ENCODE data around the gene MMP13. TPM values are rescaled to one million over a fixed set of nuclear protein-coding genes. Genes with fewer than 3 reads are reported as not detected.
"Not testable (repeated sequence)": the region's sequence is repeated elsewhere in the genome, so short reads cannot be mapped to it uniquely, and the experiment has no call there.

MMP13 gene
- total RNA-seq = not detected

DNA sequence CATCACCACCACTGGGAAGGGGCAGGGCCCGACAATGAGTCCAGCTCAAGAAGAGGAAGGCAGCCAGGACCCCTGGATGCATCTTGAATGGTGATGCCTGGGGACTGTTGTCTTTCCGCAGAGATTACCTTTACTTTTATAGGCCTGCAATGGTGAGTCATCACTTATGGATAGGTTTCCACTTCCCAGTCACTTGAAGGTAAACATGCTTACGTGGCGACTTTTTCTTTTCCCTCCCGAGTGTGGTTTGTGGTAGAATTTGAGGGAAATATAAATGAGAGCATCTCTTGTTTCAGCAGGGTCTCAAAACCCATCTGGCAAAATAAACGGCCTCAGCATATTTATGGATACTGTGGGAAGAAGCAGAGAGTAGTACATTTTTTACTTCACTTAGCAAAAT is at the start of gene MMP13:
TSS of gene MMP13 (minus strand) at position 109 of the 400 bp plus-strand sequence. CDS start at position 82, 27 bp downstream.
- no peak for DNase-seq (ENCODE audit: low read depth in 2 of 3, low spot score in 2 of 3)

DNA sequence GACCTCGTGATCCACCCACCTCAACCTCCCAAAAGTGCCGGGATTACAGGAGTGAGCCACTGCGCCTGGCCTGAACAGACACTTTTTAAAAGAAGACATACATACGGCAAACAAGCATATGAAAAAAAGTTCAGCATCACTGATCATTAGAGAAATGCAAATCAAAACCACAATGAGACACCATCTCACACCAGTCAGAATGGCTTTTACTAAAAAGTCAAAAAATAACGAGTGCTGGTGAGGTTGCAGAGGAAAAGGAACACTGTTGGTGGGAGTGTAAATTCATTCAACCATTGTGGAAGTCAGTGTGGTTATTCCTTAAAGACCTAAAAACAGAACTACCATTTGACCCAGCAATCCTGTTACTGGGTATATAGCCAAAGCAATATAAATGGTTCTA is 48.7 kb upstream of the MMP13 start:
- not testable (repeated sequence) for DNase-seq (ENCODE audit: low read depth in 2 of 3, low spot score in 2 of 3)

DNA sequence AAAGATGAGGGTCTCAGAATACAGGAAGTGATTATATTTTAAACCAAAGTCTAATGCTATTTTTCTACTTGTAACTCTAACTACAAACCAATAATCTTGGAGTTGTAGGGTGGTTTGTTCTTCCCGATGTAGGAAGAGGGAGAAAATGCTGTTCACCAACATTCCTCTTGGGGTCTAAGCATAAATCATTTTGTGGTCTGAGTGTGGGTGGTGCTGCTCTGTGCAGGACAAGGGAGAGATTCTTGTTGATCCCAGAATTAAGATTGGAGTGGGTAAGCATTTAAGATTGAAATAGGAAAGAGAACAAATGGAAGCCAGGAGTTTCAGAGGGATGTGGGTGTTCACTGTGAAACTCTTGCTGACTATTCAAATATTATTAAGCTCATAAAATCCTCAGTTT is 38.6 kb upstream of the MMP13 start:
- no peak for DNase-seq (ENCODE audit: low read depth in 2 of 3, low spot score in 2 of 3)

DNA sequence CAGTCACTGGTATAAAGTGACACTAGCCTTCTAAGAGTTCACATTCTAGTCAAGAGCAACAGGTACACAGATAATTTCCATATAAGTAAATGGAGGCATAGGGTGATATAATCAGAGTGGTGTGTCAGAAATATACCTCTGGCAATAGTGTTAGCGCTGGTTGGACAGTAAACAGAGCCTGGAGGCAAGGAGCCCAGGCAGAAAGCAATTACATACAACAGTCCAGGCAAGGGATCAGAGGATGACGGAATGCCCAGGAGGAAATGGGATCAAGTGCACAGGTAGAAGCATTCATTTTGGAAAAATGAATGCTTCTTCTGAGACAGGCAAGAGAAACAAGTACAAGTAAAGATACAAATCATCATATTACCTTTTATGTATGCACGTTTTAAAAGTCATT is 36.2 kb upstream of the MMP13 start:
- DNase-seq (ENCODE audit: low read depth in 2 of 3, low spot score in 2 of 3) = no peak

DNA sequence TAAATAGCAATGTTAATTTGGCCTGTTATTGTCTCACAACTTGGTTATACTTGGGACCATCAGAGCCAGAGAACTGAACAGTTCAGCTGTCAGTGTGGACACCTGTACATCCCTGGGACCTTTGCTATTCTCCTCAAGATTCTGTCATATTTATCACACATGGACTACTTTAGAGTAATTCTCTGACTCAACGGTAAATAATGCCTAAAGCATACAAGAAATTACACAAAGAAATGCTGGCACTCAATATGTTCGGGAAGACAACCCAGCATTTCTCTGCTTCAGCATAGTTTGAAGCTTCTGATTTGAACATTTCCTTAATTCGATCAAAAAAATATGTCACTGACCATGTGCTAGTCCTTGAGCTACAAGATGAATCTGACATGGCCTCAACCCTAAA is 34.6 kb upstream of the MMP13 start:
- no peak for DNase-seq (ENCODE audit: low read depth in 2 of 3, low spot score in 2 of 3)

DNA sequence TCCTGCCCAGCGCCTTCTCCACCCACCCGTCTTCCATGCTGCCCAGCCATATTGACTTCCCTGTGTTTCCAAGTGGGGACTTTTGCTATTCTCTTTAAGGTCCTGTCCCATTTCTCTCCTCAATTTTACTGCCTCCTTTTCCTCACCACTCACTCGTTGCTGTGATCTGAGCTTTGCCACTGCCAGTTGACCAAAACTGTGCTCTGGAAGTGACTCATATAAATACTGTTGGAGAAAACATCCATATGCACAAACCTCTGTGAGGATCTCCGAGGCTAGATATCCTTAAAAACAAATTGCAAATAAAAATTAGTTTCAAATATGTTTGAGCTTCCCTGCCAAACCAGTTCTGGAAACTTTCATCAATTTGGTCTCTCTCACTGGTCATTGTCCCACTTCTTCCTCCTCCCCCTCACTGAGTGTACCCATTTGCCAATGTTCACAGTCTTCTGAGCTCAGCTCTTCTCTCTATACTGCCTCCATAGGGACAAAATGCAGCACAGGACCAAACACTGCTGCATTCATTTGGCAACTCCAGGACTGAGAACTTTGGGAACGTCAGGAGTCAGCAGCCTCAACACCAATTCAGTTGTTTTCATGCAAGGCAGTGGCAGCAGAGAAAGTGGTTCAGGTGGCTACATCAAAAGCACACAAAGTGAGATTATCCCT is 34.0 kb upstream of the MMP13 start:
- no peak for DNase-seq (ENCODE audit: low read depth in 2 of 3, low spot score in 2 of 3)

DNA sequence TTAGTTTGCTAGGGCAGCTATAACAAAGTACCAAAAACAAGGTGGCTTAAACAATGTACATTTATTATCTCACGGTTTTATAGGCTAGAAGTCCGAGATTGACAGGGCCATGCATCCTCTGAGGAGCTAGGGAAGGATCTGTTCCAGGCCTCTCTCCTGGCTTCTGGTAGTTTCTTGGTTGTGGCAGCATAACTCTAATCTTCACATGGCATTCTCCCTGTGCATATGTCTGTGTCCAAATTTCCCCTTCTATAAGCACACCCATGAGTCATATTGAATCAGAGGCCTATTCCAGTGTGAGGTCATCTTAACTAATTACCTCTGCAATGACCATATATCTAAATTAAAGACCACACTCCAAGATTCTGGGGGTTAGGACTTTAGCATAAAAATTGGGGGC is 31.3 kb upstream of the MMP13 start:
- no peak for DNase-seq (ENCODE audit: low read depth in 2 of 3, low spot score in 2 of 3)

DNA sequence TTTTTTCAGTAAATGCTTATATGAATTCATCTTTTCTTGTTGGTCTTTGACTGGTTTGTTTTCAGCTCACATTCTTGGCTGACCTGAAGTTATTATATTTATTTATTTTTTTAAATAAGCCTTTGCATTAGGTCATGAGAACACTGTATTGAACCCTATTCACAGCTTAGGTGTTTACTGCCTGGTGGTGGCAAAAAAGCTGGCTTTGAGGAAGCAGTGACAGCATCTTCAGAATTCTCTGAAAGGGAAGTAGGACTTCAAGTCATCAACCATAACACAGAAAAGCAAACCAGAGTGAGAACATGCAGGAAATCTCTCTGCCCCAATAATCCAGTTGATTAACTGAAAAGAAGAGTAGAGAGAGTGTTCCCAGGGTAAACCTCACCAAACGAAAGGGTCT is 30.3 kb upstream of the MMP13 start:
- DNase-seq (ENCODE audit: low read depth in 2 of 3, low spot score in 2 of 3) = no peak

DNA sequence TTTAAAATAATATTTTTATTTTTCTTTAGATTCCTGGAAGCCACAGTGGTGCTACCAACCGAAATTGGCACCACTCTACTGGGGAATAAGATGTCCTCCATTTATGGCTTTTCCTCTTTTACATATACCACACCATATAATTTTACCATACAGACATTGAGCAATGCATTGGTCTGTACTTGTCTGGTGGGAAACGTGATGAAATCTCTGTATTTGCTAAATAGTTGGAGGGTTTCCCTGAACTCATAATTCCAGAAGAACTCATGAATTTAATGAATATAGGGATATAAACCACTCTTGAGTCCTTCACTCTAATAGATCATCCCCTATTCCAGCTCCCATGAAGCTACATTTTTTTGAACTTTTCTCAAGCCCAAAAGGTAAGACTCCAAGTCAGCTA is 28.0 kb upstream of the MMP13 start:
- DNase-seq (ENCODE audit: low read depth in 2 of 3, low spot score in 2 of 3) = no peak

DNA sequence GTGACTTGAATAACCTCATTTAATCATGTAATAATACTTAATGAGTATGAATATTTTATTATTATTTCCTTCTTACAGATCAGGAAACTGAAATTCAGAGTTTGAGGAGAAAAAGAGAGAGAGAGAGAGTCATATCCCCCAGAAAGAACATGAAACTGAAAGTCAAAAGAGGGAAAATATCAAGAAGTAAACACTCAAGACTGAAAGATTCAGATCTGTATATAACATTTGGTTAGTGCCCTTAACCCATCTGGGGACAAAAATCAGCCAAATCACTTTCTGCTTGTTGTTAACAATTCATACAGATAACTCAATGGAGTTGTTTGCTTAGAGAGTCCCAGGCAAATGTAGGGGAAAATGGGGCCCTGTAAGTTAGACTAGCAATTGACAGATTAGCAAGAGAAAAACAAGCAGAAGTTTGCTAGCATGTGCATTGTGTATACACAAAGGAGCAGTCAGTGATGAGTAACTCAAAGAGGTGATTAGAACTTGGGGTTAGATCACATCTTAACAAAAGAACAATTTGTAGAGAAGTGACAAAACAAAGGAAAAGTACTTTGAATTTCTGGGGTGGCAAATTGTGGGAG is 25.9 kb upstream of the MMP13 start:
- no peak for DNase-seq (ENCODE audit: low read depth in 2 of 3, low spot score in 2 of 3)

DNA sequence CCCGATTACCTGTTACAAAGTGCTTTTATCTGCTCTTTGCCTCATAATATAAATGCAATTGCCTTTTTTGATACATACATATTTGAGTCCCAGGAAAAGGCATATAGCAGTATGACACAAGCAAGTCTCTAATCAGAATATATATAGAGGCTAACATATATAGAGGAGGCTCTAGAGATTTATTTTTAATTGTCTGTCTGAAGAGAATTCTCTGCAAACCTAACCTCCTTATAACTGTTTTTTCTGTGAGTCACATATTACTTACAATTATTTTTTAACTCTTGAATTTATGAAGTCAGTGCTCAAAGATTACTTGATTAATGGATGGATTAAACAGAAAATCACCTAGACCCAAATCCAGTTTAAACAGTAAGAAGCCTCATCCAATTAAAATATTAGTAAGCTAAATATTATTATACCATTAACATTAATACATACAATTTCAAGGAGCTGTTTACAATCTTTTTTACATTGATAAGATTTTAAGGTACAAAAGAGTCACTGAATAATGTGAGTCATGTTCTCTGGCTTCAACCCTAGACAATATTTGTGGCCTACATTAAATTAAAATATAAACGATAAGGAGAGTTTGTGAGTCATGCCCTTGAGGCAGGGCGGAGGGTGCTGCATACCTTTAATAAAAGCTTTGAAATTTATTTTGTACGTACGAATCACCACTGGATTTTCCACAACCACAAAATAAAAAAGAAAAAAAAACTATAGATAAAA is 19.2 kb upstream of the MMP13 start:
- no peak for DNase-seq (ENCODE audit: low read depth in 2 of 3, low spot score in 2 of 3)

DNA sequence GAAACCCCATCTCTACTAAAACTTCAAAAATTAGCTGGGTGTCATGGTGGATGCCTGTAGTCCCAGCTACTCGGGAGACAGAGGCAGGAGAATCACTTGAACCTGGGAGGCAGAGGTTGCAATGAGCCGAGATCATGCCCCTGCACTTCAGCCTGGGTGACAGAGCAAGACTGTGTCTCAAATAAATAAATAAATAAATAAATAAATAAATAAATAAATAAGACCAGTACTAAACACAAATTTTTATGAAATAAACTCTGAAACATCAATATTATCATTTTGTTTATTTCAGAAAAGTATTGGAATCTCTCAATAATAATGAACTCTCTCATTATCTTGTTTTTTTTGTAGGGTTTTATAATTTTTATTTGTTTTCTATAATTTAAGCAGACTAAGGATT is 18.2 kb upstream of the MMP13 start:
- not testable (repeated sequence) for DNase-seq (ENCODE audit: low read depth in 2 of 3, low spot score in 2 of 3)

DNA sequence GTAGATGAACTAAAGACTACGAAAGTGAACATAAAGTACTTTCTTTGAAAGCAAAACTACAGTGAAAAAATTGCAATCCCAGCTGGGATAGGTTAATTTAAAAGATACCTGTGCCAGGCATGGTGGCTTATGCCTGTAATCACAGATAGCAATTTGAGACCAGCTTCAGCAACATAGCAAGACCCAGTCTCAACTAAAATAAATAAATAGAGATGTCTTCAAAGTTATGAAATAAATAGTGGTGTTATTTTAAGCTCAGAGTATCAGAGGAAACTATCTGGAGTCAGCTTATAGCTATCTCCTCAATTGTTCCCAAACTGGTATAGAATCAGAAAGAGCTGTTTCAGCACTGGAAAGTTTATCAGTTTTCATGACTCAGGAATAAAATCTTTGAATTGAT is 17.3 kb upstream of the MMP13 start:
- DNase-seq (ENCODE audit: low read depth in 2 of 3, low spot score in 2 of 3) = no peak

DNA sequence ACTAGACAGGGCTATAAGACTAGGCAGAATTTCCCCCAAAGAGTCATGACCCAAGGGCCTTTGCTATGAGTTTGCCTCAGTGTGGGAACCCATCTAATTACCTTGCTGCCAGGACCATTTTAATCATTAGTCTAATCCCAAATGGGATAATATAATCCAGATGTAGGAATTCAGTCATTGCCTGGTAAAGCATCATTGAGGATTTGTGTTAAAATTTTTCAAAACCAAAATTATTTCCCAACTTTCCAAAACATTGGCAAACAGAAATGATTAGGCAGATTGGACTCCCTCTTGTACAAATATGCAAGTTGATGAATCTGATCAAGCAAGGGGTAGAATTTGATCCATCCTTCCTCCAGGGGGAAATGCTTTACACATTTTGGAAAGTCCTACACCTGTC is 16.2 kb upstream of the MMP13 start:
- DNase-seq (ENCODE audit: low read depth in 2 of 3, low spot score in 2 of 3) = no peak

DNA sequence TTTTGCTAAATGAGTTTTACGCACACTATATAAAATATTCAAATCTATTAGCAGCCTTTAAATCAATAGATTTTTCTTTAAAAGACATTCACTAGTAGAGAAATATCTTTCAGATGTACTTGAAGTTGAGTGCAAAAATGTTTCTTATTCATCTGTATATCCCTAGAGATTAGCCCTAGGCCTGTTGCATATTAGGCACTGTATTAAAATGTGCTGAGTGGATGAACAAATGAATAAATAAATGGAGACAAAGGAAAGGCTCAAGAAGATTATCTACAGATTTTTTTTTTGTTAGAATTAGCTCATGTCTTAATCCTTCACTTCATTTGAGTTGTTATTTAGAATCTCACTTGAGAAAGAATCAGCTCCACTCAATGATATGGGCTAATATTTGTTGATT is 12.0 kb upstream of the MMP13 start:
- DNase-seq (ENCODE audit: low read depth in 2 of 3, low spot score in 2 of 3) = no peak

DNA sequence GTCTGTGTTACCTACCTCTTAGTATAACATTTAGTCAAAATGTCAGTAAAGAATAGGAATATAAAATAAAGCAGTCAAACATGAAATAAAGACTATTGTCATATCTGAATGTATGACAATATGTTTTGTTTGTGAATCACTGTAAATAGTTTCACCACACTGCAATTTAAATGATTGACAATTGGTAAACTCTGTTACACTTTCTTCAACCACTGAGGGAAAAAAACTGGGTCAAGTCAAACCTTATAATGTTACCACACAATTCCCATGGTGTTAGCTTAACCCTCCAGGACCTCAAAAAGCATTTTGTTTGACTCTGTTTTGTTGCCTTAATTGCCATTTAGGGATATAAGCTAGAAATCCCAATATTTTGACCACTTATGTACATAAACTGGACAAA is 10.5 kb upstream of the MMP13 start:
- DNase-seq (ENCODE audit: low read depth in 2 of 3, low spot score in 2 of 3) = no peak

DNA sequence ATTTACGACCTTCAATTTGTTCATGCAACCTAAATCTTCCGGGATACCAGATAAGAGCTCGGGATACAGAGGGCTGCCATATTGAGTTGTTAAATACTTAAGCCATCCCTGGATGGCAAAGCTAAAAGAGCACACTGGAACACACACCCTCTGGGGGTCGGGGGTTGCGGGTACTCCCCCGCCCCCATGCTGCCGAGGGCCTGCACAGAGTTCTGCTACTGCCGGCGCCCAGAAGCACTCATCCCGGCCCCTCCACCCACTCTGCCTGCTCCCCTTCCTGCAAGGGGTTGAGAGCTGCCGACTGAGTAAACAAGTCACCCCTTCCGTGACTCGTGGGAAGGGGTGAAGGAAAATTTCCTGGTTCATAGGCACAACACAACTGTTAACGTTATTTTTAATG is 9.3 kb upstream of the MMP13 start:
- DNase-seq (ENCODE audit: low read depth in 2 of 3, low spot score in 2 of 3) = no peak

DNA sequence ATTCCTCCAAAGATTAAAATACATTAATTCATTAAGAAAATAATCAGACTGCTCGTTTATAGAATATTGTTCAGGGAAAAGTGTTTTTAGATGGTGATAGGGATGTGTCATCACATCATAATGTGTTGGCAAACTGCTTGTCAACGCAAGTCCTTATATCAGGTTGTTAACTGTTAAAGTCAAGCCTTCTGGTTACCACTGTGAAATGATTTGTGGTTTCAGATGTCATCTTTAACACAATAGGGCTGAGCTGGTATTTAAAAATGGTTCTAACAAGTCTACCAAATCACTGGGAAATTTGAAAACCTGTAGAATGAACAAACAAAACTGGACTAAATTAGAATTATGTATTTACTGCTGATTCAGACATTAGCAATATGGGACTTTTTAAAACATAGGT is 2.4 kb upstream of the MMP13 start:
- no peak for DNase-seq (ENCODE audit: low read depth in 2 of 3, low spot score in 2 of 3)

DNA sequence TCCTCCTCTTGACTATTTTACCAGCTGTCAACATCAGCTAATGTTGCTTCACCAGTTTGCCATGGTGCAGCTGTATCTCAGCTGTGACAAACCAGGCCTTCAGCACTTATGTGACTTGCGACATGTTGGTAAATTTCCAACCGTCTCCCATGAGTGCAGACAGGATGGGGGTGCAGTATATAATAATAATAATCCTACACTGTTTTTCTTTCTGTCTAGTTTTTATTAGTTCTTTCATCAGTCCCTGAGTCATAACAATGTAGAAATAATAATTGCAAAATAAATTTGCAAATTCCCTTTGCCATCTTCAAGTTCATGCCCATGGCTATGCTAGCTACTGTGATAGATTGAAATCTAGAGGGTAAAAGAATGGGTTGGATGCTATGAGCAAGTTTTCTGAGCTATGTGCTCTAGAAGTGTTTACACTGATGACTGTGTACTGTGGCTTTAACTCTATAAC is 4.9 kb downstream of the MMP13 start:
- DNase-seq (ENCODE audit: low read depth in 2 of 3, low spot score in 2 of 3) = no peak

DNA sequence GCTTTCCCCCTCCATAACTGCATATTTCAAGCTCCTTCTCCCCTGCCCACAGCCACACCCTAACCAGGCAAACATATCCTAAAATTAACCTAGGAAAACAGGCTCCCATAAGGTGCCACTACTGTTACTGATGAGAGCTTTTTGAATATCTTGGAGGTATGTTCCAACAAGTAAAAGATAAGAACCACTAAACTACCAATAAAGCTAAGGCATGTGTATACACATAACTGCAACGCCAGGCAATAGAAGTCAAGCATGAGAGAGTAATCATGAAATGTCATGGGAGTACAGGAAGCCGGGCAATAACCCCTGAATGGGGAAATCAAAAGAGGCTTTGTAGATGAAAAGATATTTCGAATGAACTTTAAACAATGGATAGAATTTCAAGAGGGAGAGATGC is 9.3 kb downstream of the MMP13 start:
- DNase-seq (ENCODE audit: low read depth in 2 of 3, low spot score in 2 of 3) = no peak

DNA sequence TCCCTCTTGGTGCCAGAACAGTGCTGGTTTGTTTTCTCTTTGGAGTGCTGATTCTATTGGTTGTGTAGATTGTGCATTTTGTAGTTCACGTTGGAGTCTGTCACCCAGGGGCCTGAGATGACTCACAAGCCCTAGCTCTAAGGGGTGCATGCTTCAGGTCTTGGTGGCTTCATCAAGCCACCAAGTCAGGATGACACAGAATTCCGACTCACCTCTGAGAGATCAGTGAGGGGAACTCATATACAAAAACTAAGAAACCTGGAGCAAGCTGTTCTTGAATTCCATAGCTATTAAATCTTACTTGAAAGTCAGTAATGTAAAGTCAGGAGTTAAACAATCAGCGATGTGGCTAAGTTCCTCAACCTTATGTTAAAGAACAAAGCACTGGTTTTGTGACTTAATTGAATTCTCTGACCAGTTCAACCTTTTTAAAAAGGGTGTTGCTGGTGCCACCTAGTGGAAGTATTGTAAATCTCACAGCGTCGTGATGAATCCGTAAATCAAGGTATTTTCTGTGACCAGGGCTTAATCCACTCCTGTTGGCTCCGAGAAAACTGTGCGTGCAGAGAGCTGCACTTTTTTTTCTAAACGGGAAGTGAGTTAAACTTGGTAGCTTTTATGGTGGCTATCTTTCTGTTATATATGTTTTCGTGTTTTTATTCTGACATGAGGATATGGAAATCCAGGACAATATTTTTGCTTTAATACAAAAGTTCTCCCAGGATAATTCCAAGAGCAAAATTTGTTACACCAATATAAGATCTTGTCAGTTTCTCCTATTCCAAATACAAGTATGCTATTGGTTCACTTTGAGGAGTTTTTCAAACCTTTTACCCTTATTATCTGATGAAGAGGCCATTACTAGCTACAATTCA is 14.6 kb downstream of the MMP13 start:
- peak in 2 of 3 donors; percentile 69 to 86 for DNase-seq (ENCODE audit: low read depth in 2 of 3, low spot score in 2 of 3)

All from hematopoietic multipotent progenitor cell (in vitro differentiated cells).